Activated CD4-positive, alpha-beta memory T cell treated with anti-CD3 and anti-CD28 coated beads, Interleukin-2, amount 10 ng/mL, durations not matched to agents 7 days and 5 days (primary cell): ENCODE measurements around the gene CIC. TPM values are rescaled to one million over a fixed set of nuclear protein-coding genes. Genes with fewer than 3 reads are reported as not detected.

Experiments
- CTCF ChIA-PET: fragments of 350-600 bp; sonication (Branson Sonifier 250); formaldehyde crosslinking; loops from one replicate; lab custom pipeline; 2021; ENCODE audit warnings: antibody characterized with exemption, inconsistent platforms; lab: Charles Lee
- POLR2A ChIA-PET: fragments of 350-600 bp; sonication (Branson Sonifier 250); formaldehyde crosslinking; loops from one replicate; lab custom pipeline; 2021; ENCODE audit warnings: antibody characterized with exemption; lab: Charles Lee
- DNase-seq: peaks from one replicate; pipeline ENCODE4 v3.0.0-alpha.2; 2020
- H3K27ac Mint-ChIP-seq: one replicate; pipeline ENCODE4 v1.8.0; 2021; ENCODE audit warnings: mild to moderate bottlenecking, mixed read lengths
- H3K27me3 Mint-ChIP-seq: one replicate; pipeline ENCODE4 v1.8.0; 2021; ENCODE audit warnings: mixed read lengths
- H3K36me3 Mint-ChIP-seq: one replicate; pipeline ENCODE4 v1.8.0; 2021; ENCODE audit warnings: low read depth, mixed read lengths
- H3K4me1 Mint-ChIP-seq: one replicate; pipeline ENCODE4 v1.8.0; 2021; ENCODE audit warnings: mixed read lengths
- H3K4me3 Mint-ChIP-seq: one replicate; pipeline ENCODE4 v1.8.0; 2021; ENCODE audit warnings: mild to moderate bottlenecking, mixed read lengths
- H3K9me3 Mint-ChIP-seq: one replicate; pipeline ENCODE4 v1.8.0; 2021; ENCODE audit warnings: mixed read lengths
- total RNA-seq, 2 experiments: library from RNA; stranded (reverse); gene quantifications; one replicate each; pipeline ENCODE4 v1.2.3, GENCODE V29; 2021

The CIC gene
- total RNA-seq, 2 experiments from 2014 or later: 86.5 to 88.8 TPM

DNA sequence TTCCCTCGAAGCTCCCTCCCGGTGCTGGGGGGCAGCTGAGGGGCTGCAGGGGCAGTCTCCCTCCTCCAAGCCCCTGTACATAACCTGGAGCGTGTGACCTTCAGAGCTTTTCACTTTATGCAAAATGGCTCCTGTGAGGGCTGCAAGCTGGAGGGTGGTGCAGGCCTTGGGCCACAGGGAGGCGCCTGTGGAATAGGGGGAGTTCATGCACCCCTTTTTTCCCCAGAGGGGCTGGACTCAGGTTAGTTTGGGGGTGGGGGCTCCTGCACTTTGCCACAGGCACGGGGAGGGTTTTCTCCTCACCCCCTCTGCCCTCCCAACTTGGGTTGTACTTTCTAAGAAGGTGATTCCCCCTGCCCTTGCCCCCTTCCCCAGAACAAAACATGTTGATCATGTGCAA is 26.3 kb downstream of the CIC start:
- Mint-ChIP-seq H3K36me3 (peaks cover 40% of the 10 kb centered on the region), H3K9me3 (no peaks in the 10 kb centered on the region), H3K4me3 (no peak overlapping the region), H3K27ac (no peak overlapping the region), H3K4me1 (peaks cover 14% of the 10 kb centered on the region), H3K27me3 (no peaks in the 10 kb centered on the region)
- CTCF ChIA-PET: interaction anchor here (0.6 to 1.3 kb wide), 4 partner anchors 11 to 415 kb away, joined by 4 to 5 read pairs (median 4); partner anchors contain the start of gene POU2F2
- DNase-seq: no peak
- POLR2A ChIA-PET: interaction anchor here (0.6 to 1.4 kb wide), 3 partner anchors 10 to 15 kb away, joined by 3 to 4 read pairs (median 3); no protein-coding TSS in a partner anchor

DNA sequence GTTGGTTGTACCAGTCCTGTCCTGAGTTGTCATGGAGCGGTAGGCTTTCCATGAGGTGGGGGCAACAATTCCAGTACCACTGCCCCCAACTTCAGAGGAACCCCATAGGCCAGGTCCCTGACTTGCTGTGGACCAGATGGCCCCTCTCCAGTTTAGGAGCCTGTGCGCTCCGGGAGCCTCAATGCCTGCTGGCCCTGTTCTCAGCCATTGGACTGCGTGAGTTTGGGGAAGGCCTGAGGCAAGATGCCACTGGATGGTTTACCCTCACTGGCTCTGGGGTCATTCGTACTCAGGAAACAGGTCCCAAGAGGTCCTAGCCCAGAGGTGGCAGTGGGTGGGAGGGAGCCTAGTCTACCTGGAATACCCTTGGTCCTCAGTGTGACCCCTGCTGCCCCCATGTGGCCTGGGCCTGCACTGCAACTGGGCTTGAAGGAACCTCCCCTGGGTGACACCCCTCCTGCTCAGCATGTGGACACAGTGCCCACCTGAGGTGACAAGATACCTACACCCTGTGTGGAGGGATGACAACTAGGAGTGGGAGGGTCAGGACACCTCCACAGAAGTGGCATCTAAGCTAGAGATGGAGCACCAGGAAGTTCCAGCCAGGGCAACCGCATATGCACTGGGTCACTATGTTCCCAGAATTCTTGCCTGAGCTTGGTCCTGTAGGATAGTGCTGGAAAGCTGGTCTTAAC is 26.9 kb downstream of the CIC start:
- DNase-seq: peak; percentile 88
- peak overlapping the region; percentile 10 for H3K27ac Mint-ChIP-seq

DNA sequence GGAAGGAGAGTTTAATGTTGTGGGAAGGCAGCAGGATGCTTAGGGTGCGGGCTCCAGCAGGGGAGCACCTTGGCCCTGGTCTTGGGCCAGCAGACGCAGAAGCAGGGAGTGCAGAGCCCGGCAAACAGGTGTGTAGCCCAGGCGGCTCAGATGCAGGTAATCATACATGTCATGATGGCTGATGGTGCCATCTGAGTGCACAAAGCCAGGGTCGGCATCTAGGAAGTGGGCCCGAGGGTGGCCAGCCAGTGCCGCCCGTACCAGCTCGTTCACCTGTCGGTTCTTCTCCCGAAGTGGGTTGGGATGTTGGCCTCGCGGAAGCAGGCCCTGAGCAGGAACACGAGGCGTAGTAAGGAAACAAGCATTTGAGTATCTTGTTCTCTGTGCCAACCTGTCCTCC is 28.0 kb downstream of the CIC start:
- Mint-ChIP-seq H3K4me3 (no peak overlapping the region), H3K4me1 (peaks cover 17% of the 10 kb centered on the region), H3K27ac (no peak overlapping the region), H3K36me3 (peaks cover 30% of the 10 kb centered on the region), H3K9me3 (no peaks in the 10 kb centered on the region), H3K27me3 (no peaks in the 10 kb centered on the region)
- CTCF ChIA-PET: interaction anchor here (0.9 to 3.5 kb wide), 7 partner anchors 9 to 194 kb away, joined by 3 to 14 read pairs (median 6); partner anchors contain the start of gene GSK3A
- DNase-seq: no peak
- POLR2A ChIA-PET: interaction anchor here (1.7 kb wide), 1 partner anchor 76 kb away, joined by 3 read pairs; no protein-coding TSS in a partner anchor

More for the DNA sequence above, 26.9 kb downstream of the CIC start:
- ChIA-PET POLR2A (interaction anchor here (0.7 to 1.7 kb wide), 3 partner anchors 11 to 75 kb away, joined by 3 to 4 read pairs (median 3); no protein-coding TSS in a partner anchor), CTCF (interaction anchor here (0.6 to 3.5 kb wide), 12 partner anchors 10 to 416 kb away, joined by 3 to 14 read pairs (median 4); partner anchors contain the start of genes GSK3A and POU2F2)
- H3K36me3 Mint-ChIP-seq: peaks cover 40% of the 10 kb centered on the region
- no peaks in the 10 kb centered on the region for H3K27me3 Mint-ChIP-seq
- no peaks in the 10 kb centered on the region for H3K9me3 Mint-ChIP-seq
- no peak overlapping the region for H3K4me3 Mint-ChIP-seq
- H3K4me1 Mint-ChIP-seq: peaks cover 14% of the 10 kb centered on the region

DNA sequence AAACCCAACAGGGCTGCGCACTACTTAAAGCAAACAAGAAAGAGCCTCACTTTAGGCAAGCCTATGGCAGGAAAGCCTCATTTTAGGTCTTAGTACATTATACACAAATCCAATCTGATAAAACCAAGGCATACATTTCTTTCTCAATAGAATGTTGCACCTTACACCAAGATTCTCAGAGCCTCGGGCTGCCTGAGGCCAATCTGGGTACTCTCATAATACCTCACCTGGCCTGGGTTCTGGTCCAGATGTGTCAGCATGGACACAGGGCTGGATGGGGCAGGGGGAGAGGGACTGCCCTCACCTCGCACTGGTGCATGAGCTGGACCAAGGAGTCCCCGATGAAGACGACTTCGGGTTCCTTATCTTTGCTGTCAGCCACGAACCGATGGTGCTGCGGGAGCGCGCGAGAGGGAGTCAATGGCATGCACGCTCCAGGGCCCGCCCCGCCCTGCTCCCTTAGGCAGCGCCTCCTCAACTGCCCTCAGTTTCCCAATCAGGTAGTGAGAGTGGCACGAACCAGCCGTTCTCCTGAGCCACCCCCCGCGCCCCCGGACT is 32.7 kb downstream of the CIC start, which contains the start of gene PRR19:
PRR19 (plus strand) TSS at position 487 of the 558 bp plus-strand sequence. CDS start 7,453 bp downstream, outside the sequence.
- no peaks in the 10 kb centered on the region for H3K27me3 Mint-ChIP-seq

DNA sequence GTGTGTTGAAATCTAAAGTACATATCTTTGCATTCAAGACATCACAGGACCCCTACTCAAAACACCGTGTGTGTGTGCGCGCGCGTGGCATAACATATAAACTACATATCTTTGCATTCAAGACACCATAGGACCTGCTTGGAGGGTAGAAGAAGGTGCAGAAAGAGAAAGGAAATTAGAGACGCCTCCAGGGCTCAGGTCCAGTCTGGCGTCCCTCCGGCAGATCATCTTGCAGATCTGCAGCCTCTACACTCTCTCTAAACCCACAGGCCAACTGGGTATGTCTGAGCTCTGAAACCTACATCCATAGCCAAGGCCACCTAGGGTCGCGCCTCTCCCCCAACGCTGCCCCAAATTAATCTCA is 34.0 kb downstream of the CIC start:
- CTCF ChIA-PET: interaction anchor here (0.7 to 1.9 kb wide), 2 partner anchors 20 to 170 kb away, joined by 4 read pairs; no protein-coding TSS in a partner anchor
- no peaks in the 10 kb centered on the region for H3K36me3 Mint-ChIP-seq
- peaks cover 29% of the 10 kb centered on the region for H3K4me1 Mint-ChIP-seq
- no peak for DNase-seq
- POLR2A ChIA-PET: interaction anchor here (0.7 to 2.0 kb wide), 5 partner anchors 19 to 127 kb away, joined by 3 to 9 read pairs (median 4); no protein-coding TSS in a partner anchor
- H3K27me3 Mint-ChIP-seq: no peaks in the 10 kb centered on the region
- no peaks in the 10 kb centered on the region for H3K9me3 Mint-ChIP-seq
- peak overlapping the region; percentile 66 for H3K27ac Mint-ChIP-seq
- peak overlapping the region; percentile 81 for H3K4me3 Mint-ChIP-seq

More for the DNA sequence above, 32.7 kb downstream of the CIC start, which contains the start of gene PRR19:
- peaks cover 4% of the 10 kb centered on the region for H3K36me3 Mint-ChIP-seq
- DNase-seq: peak; percentile 33
- H3K27ac Mint-ChIP-seq: peak within 1 kb of the TSS; percentile 66
- peak within 1 kb of the TSS; percentile 81 for H3K4me3 Mint-ChIP-seq
- no peaks in the 10 kb centered on the region for H3K9me3 Mint-ChIP-seq
- ChIA-PET CTCF (no interaction called here), POLR2A (interaction anchor here (0.9 to 2.0 kb wide), 4 partner anchors 17 to 31 kb away, joined by 3 to 9 read pairs (median 5); no protein-coding TSS in a partner anchor)
- H3K4me1 Mint-ChIP-seq: peaks cover 29% of the 10 kb centered on the region

DNA sequence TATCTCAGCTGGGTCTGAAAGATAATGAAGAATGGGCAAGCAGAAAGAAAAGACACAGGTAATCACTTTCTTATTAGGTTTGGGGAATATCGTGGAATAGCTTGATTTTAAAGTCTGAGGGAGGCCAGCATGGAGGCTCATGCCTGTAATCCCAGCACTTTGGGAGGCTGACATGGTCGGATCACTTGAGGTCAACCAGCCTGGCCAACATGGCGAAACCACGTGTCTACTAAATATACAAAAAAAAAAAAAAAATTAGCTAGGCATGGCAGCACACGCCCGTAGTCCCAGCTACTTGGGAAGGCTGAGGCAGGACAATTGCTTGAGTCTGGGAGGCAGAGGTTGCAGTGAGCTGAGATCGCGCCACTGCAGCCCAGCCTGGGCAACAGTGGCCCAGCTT is 34.8 kb downstream of the CIC start:
- ChIA-PET POLR2A (interaction anchor here (0.7 to 1.1 kb wide), 3 partner anchors 92 to 172 kb away, joined by 3 to 4 read pairs (median 3); partner anchors contain the start of gene POU2F2), CTCF (interaction anchor here (0.7 to 1.9 kb wide), 4 partner anchors 19 to 195 kb away, joined by 3 to 4 read pairs (median 4); partner anchors contain the start of gene GSK3A)
- Mint-ChIP-seq H3K27me3 (no peaks in the 10 kb centered on the region), H3K4me3 (peak overlapping the region; percentile 26), H3K4me1 (peaks cover 29% of the 10 kb centered on the region), H3K9me3 (no peaks in the 10 kb centered on the region), H3K27ac (no peak overlapping the region), H3K36me3 (no peaks in the 10 kb centered on the region)
- no peak for DNase-seq

DNA sequence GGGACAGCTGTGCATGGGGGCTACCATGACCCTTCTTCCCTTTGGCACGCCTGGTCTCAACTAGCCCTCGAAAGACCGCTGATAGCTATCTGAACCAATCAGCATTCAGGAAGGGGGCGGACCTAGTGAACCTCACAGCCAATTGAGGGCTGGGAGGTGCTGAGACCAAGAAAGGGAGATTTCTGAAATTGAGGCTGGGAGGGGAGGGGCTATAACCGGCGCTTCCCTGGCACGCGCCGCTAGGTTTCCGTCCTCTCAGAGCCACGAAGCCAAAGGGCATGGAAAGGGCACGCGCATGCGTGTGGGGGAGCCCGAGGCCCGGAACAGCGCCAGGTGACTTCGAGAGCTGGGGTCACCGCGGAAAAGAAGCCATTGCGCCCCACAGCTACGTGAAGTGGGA is 37.6 kb downstream of the CIC start:
- H3K27ac Mint-ChIP-seq: no peak overlapping the region
- no peaks in the 10 kb centered on the region for H3K36me3 Mint-ChIP-seq
- H3K27me3 Mint-ChIP-seq: peaks cover 3% of the 10 kb centered on the region
- no peak overlapping the region for H3K4me3 Mint-ChIP-seq
- no peaks in the 10 kb centered on the region for H3K9me3 Mint-ChIP-seq
- H3K4me1 Mint-ChIP-seq: peaks cover 19% of the 10 kb centered on the region
- ChIA-PET CTCF (interaction anchor here (2.2 kb wide), 1 partner anchor 10 kb away, joined by 11 read pairs; no protein-coding TSS in a partner anchor), POLR2A (no interaction called here)
- DNase-seq: no peak

DNA sequence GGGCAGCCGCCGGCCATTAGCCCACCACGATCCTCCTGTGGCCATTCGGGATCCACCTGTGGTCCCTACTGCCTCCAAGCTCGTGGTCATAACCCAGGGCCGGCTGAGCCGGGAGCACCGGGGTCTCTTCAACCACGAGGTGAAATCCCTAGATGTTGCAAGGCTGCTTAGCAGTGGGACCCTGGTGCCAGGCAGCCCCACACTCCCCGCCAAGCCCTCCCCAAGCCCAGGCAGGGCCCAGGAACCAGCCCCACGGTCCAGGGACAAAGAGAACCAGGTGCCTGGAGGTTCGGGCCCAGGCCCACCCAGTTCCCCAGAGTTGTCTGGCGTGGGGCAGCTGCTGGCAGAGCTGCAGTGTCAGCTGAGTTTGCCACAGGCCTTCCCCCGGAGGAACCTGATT is 40.6 kb downstream of the CIC start:
- Mint-ChIP-seq H3K27me3 (peaks cover 28% of the 10 kb centered on the region), H3K4me3 (no peak overlapping the region), H3K36me3 (no peaks in the 10 kb centered on the region), H3K9me3 (no peaks in the 10 kb centered on the region), H3K4me1 (peaks cover 14% of the 10 kb centered on the region), H3K27ac (no peak overlapping the region)
- ChIA-PET POLR2A (interaction anchor here (0.5 to 1.5 kb wide), 2 partner anchors 12 to 106 kb away, joined by 3 read pairs; no protein-coding TSS in a partner anchor), CTCF (no interaction called here)
- DNase-seq: no peak

DNA sequence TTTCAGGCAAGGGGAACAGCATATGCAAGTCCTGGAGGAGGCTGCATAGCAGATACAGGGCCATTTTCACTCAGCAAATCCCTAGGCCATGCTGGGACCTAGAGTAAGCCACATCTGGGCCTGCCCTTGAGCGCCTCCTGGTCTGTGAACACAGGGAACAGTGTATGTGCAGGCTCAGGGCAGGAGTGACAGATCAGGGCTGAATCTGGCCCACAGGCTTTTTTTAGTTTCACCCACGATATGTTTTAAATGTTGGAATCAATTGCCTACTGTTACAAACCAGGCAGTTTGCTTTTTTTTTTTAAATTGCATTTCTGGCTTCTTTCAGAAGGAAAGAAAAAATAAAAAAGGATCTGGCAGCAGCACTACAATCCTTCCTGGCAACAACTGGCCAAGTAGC is 42.6 kb downstream of the CIC start:
- Mint-ChIP-seq H3K4me1 (peaks cover 16% of the 10 kb centered on the region), H3K27me3 (peaks cover 34% of the 10 kb centered on the region), H3K36me3 (no peaks in the 10 kb centered on the region), H3K27ac (no peak overlapping the region), H3K9me3 (no peaks in the 10 kb centered on the region), H3K4me3 (no peak overlapping the region)
- no peak for DNase-seq
- ChIA-PET POLR2A (no interaction called here), CTCF (interaction anchor here (0.7 to 1.3 kb wide), 3 partner anchors 8 to 179 kb away, joined by 3 to 7 read pairs (median 3); no protein-coding TSS in a partner anchor)

DNA sequence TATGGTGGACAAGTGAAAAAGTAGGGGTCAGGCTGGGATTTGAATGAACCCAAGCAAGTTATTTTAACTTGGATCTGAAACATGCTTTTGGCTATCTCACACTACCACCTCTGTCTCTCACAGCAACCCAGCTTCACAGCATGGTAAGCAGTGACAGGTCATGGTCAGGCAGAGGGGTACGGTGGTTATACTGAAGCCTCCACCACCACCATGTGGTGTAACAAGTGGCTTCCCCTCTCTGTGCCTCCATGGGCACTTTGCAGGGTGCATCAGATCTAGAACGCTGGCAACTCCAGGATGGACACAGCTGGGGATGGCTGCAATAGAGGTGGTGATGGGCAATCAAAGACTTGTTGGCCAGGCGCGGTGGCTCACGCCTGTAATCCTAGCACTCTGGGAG is 43.3 kb downstream of the CIC start:
- CTCF ChIA-PET: interaction anchor here (0.7 kb wide), 1 partner anchor 155 kb away, joined by 3 read pairs; no protein-coding TSS in a partner anchor
- POLR2A ChIA-PET: no interaction called here
- no peaks in the 10 kb centered on the region for H3K36me3 Mint-ChIP-seq
- H3K27ac Mint-ChIP-seq: no peak overlapping the region
- no peaks in the 10 kb centered on the region for H3K9me3 Mint-ChIP-seq
- H3K4me3 Mint-ChIP-seq: no peak overlapping the region
- H3K27me3 Mint-ChIP-seq: peaks cover 37% of the 10 kb centered on the region
- DNase-seq: no peak
- H3K4me1 Mint-ChIP-seq: peaks cover 22% of the 10 kb centered on the region

DNA sequence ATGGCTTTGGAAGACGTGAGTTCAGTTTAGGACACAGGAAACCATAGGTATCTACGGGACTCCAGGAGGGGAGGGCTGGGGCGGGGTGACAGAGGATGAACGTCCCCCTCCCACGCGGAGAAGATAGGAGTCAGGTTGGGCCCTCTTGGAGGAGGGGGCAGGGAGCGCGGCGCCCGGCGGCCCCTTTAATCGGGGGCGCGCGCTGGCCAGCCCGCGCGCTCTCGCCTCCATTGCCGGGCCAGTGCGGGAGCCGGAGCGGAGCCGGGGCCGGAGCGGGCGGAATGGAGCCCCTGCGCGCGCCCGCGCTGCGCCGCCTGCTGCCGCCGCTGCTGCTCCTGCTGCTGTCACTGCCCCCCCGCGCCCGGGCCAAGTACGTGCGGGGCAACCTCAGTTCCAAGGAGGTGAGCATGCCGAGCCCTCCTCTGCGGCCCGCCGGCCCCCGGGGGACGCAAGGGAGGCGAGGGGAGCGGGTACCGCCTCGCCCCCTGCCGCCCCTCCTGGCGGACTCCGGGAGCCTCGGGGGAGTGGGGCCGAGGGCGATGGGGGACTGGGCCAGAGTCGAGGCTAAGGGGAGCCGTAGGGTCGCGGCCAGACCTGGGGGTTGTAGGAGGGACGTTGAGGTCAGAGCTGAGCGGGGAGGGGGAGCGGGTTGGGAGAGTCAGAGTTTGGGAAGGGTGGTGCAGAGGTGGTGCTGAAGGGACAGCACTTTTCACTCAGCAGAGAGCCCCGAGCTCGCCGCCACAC is 44.2 kb downstream of the CIC start, which contains the start of gene TMEM145:
TMEM145 (plus strand) TSS at position 214 of the 744 bp plus-strand sequence; CDS start at position 282, 68 bp downstream.
- no peak within 1 kb of the TSS for H3K27ac Mint-ChIP-seq
- H3K4me3 Mint-ChIP-seq: peak within 1 kb of the TSS; percentile 32
- DNase-seq: peak; percentile 51
- peaks cover 37% of the 10 kb centered on the region for H3K27me3 Mint-ChIP-seq
- no peaks in the 10 kb centered on the region for H3K36me3 Mint-ChIP-seq
- ChIA-PET CTCF (no interaction called here), POLR2A (no interaction called here)
- no peaks in the 10 kb centered on the region for H3K9me3 Mint-ChIP-seq
- peaks cover 22% of the 10 kb centered on the region for H3K4me1 Mint-ChIP-seq
